NT2/D1 (cell line): ENCODE data around the gene KSR1.

Experiments
- SUZ12 ChIP-seq: IDR thresholded peaks from 2 replicates; pipeline ENCODE4 v1.6.1; 2011; ENCODE audit not compliant: insufficient read length, insufficient read depth; ENCODE audit errors: extremely low read depth
- YY1 ChIP-seq: IDR thresholded peaks from 2 replicates; pipeline ENCODE4 v1.6.1; 2011; ENCODE audit not compliant: insufficient read length, insufficient read depth
- ZNF274 ChIP-seq: IDR thresholded peaks from 2 replicates; pipeline ENCODE4 v1.6.1; 2011; ENCODE audit warnings: mild to moderate bottlenecking, low read depth, low read length

DNA sequence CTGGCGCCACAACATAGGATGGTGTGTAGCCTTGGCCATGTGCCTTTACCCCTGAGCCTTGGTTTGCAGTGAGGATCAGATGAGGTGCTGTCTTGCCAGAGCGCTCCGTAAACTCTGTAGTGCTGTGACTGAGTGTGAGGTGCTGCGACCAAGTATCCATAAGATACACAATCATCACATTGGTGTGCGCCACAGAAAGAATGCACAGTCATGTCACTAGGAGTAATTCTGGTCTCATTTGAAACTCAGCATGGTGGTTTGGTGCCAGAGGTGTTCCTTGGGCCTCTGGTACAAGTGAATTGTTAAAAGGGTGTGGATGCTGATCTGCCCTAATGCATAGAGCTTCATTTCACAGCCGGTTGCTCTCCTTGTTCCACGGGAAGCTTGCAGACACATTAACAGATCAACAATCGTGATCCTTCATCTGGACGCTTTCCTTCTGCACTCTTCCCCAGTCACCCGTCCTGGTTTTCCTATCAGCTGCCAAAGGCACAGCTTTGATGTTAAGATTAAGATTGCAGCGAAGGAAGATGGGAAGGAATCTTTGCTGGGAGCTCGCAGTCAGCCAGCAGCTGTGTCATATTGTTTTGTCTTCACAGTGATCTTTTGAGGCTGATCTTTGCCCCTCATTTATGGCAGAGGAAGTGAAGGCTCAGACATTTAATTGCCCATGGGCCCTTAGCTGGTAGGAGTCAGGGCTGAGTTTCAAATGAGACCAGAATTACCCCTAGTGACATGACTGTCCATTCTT lies 79.1 kb downstream of the KSR1 start:
- TF ChIP-seq ZNF274 (no peak), YY1 (no peak), SUZ12 (no peak)
